Skeletal muscle cell (primary cell): ENCODE measurements around the gene AGPS.
"Not testable (repeated sequence)": the region's sequence is repeated elsewhere in the genome, so short reads cannot be mapped to it uniquely, and the experiment has no call there.

Experiments used
- DNase-seq: peaks from one replicate; pipeline ENCODE4 v3.0.0-alpha.2; 2010; ENCODE audit warnings: low read depth
- H3K4me3 ChIP-seq: 2 replicates; pipeline ENCODE4 v1.5.1; 2011; ENCODE audit warnings: low read depth, mild to moderate bottlenecking, control low read depth, low read length, moderate library complexity

The AGPS gene

DNA sequence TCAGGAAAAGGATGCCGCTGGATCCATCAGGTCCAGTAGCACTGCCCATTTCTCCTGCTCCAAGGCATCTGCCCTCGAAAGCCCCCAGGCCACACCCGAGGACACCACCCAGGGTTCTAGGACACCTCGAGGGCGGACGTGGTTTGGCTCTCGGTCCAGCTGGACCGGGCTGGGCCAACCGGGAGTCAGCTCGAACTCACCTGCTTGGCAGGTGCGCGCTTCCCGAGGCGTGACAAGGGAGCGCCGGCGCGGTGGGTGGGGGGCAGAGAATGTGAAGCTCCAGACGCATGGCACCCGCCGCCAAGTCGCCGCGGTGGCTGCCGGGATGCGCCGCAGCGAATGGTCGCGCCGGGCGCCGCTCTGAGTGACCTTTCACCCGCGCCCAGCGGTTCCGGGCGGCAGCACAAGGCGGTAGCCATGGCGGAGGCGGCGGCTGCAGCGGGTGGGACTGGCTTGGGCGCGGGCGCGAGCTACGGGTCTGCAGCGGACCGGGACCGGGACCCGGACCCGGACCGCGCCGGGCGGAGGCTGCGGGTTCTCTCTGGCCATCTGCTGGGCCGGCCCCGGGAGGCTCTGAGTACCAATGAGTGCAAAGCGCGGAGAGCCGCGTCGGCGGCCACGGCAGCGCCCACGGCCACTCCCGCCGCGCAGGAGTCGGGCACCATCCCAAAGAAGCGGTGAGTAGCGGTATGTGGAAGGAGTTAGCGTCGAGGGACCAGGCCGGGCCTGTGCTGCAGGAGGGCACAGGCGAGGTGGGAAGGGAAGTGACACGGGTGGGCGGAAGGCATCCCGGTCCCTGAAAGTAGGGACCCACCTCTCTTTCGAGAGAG is at the start of gene AGPS:
Gene AGPS, plus strand, starts transcription at position 401 of the 830 bp plus-strand sequence. Its CDS starts 17 bp downstream, at position 418.
- no peak for DNase-seq
- H3K4me3 ChIP-seq = peak within 1 kb of the TSS; percentile 82

DNA sequence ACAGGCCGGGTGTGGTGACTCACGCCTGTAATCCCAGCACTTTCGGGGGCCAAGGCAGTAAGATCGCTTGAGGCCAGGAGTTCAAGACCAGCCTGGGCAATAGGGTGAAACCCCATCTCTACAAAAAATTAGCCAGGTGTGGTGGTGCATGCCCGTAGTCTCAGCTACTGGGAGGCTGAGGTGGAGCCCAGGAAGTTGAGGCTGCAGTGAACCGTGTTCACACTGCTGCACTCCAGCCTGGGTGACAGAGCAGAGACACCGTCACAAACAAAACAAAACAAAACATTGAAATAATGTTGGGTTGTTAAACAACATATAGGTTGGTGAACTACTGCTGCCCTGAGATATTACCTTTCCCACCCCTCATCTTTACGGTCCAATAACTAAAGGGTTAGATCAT is 48.8 kb upstream of the AGPS start:
- DNase-seq = no peak
- no peak overlapping the region for H3K4me3 ChIP-seq

DNA sequence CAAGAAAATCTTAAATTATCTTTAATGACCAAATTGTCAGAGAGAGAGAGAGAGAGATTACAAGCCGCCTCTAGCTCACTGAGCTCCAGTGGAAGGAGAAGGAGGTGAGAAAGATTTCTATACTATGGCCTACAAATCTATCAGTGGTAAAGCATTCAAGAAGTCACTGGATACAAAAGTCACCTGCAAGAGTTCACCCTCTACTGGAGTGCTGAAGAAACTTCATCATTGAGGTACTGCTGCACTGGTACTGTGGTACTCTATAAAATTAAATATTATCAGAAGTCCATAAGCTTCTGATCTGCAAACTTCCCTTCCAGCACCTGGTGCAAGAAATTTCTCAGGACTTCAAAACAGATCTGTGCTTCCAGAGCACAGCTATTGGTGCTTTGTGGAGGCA is 48.3 kb upstream of the AGPS start:
- no peak overlapping the region for H3K4me3 ChIP-seq
- no peak for DNase-seq

DNA sequence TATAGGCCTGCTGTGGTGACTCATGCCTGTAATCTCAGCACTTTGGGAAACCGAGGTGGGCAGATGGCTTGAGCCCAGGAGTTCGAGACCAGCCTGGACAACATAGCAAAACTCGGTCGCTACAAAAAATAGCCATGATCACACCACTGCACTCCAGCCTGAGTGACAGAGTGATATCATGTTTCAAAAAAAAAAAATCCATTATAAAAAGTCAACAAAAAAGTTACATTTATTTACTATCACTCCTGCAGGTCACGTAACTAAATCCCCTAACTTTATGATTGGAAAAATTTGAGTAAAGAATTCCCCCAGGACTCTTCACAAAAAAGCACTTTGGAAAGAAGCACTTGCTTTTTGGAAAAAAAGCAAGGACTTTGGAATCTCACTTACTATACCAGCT is 46.4 kb upstream of the AGPS start:
- H3K4me3 ChIP-seq = no peak overlapping the region
- no peak for DNase-seq

DNA sequence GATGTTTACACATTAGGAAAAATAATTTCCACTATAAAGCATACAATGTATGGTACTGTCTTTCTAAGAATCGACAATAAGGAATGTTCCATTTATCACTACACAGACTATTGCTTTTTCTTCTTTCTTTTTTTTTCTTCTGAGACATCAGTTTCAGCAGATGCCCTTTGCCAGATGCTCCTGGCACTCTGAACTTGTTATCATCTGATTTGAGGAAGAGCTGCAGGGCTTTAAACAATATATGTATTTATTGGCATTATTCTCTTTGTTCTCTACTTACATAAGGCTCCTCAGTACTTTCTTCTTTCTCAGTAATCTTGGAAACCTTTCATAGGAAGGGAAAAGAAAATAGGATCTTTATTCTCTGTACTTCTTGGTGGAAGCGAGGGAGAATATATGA is 45.0 kb upstream of the AGPS start:
- DNase-seq = no peak
- no peak overlapping the region for H3K4me3 ChIP-seq

DNA sequence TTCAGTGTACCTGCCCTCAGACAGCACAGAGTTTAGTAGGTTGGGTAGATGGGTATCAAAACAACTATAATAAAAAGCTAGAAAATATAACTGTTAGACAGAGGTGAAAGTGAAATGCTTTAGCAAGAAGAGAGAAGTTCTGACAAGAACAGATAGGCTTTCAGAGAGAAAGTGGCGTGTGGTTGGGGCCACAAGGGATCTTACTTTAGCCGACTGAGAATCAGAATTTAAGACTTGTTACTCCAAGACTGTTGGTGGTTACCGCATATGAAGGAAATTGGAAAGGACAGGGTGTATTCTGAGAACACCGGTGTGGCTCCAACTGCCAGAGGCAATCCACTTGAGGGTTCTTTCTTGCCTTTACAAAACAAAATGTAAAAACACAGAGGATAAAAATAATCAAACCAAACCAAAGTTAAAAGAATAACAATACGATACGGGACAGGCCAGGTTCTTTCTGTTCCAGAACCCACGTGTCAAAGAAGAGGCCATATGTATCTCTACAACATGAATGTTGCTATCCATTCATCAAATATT is 44.4 kb upstream of the AGPS start:
- no peak overlapping the region for H3K4me3 ChIP-seq
- no peak for DNase-seq

DNA sequence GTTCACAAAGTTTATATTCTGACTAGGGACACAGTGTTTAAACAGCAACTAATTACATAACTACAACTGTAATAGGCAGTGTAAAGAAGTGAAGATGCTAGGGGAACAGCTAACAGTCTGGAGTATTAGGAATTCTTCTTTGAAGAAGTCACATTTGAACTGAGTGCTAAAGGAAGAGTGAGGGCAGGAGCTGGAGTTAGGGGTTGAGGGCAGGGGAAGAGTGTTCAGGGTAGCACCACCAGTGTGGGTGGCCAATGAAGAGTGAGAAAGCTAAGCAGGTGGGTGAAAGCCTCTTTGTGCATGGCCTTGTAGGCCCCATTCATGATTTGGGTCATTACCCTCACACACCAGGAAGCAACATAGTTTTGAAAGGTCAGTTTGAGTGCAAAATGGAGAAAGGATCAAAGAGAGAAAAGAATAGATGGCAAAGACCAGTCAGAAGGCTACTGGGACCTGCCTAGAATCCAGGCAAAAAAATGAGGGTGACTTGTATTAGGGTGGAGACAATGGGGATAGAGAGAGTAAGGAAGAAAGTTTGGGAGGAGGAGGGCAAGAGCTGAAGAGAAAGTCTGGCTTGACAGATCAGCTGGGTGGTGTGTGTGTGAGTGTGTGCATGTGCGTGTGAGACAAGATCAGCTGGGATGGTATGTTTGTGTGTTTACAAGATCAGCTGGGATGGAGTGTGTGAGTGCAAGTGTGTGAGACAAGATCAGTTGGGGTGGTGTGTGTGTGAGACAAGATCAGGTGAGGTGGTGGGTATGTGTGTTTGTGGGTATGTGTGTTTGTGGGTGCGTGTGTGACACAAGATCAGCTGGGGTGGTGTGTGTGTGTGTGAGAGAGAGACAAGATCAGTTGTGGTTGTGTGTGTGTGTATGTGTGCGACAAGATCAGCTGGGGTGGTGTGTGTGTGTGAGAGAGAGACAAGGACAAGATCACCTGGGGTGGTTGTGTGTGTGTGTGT is 43.6 kb upstream of the AGPS start:
- H3K4me3 ChIP-seq = no peak overlapping the region
- no peak for DNase-seq

DNA sequence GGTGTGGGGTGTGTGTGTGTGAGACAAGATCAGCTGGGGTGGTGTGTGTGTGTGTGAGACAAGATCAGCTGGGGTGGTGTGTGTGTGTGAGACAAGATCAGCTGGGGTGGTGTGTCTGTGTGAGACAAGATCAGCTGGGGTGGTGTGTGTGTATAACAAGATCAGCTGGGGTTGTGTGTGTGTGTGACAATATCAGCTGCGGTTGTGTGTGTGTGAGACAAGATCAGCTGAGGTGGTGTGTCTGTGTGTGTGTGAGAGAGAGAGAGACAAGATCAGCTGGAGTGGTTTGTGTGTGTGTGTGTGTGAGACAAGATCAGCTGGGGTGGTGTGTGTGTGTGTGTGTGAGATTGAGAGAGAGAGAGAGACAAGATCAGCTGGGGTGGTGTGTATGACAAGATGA is 41.9 kb upstream of the AGPS start:
- not testable (repeated sequence) for H3K4me3 ChIP-seq, DNase-seq

DNA sequence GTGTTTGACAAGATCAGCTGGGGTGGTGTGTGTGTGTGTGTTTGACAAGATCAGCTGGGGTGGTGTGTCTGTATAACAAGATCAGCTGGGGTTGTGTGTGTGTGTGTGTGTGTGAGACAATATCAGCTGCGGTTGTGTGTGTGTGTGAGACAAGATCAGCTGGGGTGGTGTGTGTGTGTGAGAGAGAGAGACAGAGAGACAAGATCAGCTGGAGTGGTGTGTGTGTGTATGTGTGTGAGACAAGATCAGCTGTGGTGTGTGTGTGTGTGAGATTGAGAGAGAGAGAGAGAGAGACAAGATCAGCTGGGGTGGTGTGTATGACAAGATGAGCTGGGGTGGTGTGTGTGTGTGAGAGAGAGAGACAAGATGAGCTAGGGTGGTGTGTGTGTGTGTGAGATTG is 41.5 kb upstream of the AGPS start:
- not testable (repeated sequence) for DNase-seq, H3K4me3 ChIP-seq

DNA sequence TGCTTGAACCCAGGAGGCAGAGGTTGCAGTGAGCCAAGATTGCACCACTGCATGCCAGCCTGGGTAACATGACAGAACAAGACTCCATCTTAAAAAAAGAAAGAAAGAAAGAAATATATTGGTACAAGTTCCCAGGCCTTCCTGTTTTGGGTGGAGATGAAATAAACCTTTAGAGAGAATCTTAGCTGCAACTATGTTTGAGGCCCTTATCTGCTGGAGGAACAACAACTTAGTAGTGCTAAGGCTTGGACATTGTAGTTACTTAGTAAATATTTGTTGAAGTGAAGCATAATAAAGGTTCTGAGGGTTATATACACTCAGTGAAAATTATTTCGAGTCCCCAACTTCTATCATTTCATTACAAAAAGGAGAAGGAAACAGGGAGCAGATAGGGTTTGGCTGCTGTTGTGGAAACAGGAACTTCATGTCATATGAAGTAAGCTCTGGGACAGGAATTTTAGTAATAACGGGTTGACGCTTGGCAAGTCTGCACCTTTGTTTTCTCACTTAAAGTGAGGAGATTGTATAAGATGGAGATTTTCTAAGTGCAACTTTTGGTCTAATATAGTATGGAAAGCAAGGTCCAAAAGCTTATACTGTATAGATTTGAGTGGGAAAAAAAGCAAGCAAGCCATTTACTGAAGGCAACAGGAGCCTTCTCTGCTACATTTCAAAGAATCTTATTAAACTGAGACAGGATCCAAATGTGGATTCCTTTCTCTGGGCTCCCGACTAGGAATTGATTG is 40.0 kb upstream of the AGPS start:
- no peak overlapping the region for H3K4me3 ChIP-seq
- DNase-seq = no peak

DNA sequence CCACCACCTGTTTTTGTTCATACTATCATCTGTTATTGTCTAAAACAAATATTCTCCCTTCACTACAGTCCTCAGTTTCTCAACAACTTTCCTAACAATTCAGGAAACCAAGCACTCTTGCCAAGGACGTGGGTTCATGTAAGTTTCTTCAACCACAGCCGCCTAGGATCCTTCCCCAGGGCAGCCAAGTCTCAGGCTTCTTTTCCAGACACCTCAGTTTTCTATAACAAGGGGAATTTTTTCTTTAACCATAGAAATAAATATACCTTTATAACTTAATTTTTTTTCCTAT is 39.4 kb upstream of the AGPS start:
- DNase-seq = no peak
- no peak overlapping the region for H3K4me3 ChIP-seq

DNA sequence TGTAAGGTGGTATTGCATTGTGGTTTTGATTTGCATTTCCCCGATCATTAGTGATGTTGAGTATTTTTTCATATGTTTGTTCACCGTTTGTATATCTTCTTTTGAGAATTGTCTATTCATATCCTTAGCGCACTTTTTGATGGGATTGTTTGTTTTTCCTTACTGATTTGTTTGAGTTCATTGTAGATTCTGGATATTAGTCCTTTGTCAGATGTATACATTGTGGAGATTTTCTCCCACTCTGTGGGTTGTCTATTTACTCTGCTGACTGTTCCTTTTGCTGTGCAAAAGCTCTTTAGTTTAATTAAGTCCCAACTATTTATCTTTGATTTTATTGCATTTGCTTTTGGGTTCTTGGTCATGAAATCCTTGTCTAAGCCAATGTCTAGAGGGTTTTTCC is 38.0 kb upstream of the AGPS start:
- not testable (repeated sequence) for DNase-seq, H3K4me3 ChIP-seq

DNA sequence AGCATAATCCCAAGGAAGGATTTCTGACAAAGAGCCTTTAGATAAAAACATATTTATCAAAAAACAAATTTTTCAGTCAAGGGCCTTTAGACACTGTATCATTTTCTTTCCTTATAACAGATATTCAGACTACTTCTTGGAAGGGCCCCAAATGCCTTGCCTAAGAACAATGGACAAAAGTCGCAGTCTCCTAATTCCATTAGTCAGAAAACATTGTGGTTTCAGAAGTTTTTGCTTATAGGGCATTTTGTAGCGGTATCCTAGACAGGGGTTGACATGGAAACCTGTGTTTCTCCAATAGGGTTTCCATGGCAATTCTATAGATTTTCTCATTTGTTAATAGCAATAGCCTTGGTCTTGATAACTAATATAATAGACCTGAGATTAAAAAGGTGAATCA is 36.7 kb upstream of the AGPS start:
- no peak for DNase-seq
- H3K4me3 ChIP-seq = no peak overlapping the region

DNA sequence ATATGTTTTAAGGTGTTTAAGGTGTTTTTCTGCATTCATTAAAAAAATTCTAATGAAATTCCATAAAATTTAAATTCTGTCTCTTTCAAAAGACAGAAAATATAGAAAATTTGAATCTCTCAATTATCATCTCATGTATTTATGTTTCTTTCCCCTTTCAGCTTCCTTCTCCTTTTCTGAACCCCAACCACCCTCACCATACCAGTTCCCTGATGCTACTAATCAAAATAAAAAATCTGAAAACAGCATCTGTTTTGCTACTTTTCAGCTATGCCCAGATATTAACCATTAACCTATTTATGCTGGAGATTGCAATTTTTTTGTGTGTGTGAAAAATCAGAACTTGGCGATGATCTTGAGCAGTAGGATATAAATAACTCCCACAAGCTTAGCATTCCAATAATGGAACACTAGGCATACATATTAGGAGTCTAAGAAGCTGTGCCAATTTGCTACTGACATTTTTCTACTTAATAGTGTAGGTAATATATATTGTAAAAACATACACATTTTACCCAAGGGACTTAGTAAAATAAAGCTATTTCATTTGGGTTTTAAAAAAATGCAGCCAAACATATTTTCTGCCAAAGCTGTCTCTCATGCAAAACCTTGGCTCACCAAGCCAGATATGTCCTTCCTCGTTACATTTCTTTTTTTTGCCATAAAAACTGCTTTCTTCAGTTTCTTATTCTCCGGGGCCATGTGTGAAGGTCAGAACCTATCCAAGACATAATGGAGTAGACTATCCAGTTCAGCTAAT is 32.6 kb upstream of the AGPS start:
- DNase-seq = no peak
- no peak overlapping the region for H3K4me3 ChIP-seq

DNA sequence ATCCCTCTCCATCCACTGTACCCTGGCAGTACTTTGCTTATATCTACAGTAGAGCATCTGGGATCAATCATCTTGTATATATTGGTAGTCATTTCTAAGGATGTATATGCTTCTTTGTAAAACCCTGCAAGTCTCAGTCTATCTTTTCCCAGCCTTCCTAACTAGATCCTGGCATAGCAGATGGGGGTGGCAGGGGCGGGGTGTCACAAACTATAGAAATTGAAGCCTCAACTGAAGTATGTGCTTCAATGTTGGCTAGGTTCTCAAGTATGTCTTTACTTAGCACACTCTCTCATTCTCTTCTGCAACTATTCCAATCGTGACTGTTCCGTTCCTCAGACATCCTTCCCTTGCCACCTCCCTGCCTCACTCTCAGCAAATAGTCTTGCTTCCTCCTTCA is 30.1 kb upstream of the AGPS start:
- no peak overlapping the region for H3K4me3 ChIP-seq
- no peak for DNase-seq

DNA sequence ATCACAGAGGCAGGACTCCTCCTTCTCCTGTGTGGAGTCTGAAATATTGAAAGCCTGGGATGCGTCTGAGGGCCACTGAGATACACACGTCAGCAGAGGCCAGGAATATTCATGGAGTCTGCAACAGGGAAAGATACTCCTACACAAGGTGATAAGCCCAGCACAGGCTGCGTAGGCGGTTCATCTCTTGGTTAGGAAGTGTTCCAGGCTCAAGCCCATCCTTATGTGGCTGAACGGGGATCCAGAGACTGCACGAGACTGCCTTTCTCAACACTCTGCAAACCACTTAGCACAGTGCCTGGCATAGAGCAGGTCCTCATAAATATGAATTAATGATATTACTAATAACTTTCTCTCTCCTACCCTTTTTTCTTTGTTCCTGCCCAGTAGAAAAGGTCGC is 29.2 kb upstream of the AGPS start:
- H3K4me3 ChIP-seq = no peak overlapping the region
- DNase-seq = no peak

DNA sequence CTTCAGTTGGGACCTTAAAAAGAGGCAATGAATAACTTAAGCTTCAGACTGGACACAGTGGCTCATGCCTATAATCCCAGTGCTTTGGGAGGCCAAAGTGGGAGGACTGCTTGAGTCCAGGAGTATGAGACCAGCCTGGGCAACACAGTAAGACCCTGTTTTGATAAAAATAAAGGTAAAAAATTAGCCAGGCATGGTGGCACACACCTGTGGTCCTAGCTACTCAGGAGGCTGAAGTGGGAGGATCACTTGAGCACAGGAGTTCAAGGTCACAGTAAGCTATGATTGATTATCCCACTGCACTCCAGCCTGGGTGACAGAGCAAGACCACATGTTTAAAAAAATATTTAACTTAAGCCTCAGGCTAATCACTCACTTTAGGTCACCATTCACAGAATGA is 26.8 kb upstream of the AGPS start:
- not testable (repeated sequence) for DNase-seq, H3K4me3 ChIP-seq

DNA sequence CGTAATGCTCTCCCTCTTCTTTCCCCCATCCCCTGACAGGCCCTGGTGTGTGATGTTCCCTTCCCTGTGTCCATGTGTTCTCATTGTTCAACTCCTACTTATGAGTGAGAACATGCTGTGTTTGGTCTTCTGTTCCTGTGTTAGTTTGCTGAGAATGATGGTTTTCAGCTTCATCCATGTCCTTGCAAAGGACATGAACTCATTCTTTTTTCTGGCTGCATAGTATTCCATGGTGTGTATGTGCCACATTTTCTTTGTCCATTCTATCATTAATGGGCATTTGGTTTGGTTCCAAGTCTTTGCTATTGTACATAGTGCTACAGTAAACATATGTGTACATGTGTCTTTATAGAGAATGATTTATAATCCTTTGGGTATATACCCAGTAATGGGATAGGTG is 24.6 kb upstream of the AGPS start:
- not testable (repeated sequence) for H3K4me3 ChIP-seq, DNase-seq

DNA sequence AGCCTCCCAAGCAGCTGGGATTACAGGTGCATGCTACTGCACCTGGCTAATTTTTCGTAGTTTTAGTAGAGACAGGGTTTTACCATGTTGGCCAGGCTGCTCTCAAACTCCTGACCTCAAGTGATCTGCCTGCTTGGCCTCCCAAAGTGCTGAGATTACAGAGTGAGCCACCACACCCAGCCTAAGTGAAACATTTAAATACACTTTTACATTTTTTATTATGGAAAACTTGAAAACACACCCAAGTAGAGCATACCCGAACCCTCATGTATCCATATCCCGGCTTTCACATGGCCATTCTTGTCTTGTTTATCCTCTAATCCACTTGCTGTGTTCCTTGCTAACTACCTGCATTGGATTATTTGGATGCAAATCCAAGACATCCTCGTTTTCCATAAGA is 13.2 kb upstream of the AGPS start:
- no peak for DNase-seq
- no peak overlapping the region for H3K4me3 ChIP-seq
